Activated CD8-positive, alpha-beta memory T cell treated with anti-CD3 and anti-CD28 coated beads, Interleukin-2, amount 50 U/mL, for 48 hours (primary cell): Measurements from ENCODE around the gene NEAT1.
A peak's percentile ranks its signal among the peaks of the same experiment; 100 is the strongest.
"Not testable (repeated sequence)": the region's sequence is repeated elsewhere in the genome, so short reads cannot be mapped to it uniquely, and the experiment has no call there.

Experiments
- DNase-seq: peaks from one replicate; pipeline ENCODE4 v3.0.0-alpha.2; 2020

Gene NEAT1

DNA sequence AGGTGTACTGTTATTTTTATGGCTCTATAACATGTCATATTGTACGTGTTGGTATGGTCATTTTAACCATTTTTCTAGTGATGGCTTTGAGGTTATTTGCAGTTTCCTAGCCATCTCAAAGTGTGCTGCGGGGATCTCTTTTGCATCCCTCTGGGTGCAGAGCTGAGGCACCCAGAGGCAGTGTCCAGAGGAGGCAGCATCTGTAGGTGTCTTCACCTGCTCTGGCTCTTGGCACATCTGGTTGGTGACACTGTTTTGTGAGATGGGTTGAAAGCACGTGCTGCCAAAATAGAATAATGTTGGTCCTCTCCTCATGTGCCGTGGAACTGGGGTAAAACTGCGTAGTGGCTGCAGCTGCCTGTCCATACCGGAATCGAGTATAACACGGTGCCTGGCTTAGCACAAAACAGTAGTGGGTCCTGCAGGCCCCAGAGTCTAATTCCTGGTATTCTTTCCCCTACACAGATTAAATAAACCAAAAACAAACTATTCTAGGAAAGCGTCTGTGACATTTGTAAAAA is 12.9 kb downstream of the NEAT1 start:
- DNase-seq: peak; percentile 46

DNA sequence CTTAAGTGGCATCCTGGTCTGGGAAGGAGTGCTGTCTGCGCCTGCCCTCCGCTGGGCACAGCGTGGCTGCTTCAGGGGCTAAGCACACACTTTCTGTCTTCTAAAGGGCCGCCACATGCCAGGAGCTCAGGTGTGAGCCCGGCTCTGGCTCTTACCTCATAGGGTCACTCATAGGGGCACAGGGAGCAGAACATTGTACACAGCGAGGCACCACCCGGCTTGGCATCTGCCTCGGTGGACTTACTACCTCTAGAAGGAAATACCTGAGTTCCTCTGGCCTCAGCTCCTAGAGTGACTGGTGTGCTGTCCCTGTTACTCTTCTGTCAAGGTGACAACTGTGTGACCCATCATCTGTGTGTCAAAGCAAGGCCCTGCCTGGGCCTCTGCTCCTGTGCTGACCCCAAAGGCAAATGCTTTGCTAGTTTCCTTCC is 13.4 kb downstream of the NEAT1 start:
- DNase-seq: peak; percentile 51

DNA sequence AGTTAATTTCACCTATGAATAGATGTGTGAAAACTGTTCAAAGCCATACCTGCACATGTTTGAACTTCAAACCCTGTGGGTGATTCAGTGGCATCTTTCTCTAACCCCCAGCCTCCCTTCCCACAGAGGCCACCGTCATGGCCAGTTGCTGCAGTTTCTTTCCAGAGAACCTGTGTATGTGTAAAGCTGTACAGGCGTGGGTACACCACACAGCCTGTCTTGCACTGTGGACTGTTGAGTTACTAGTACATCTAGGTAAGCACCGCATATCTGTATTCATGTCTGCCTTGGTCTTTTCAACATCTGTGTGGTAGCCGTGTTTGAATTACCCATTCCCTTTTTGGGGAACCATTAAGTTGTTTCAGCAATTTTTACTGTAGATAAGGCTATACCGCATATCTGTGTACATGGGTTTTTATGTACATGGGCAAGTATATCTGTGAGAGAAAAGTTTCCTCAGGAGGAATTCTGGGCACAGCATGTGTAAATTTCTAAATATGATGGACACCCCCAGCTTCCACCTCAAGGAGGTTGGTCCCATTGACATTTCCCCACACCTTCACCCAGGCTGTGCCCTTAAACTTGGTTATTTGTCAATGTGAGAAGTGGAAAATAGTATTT is 13.9 kb downstream of the NEAT1 start:
- DNase-seq: peak; percentile 50

DNA sequence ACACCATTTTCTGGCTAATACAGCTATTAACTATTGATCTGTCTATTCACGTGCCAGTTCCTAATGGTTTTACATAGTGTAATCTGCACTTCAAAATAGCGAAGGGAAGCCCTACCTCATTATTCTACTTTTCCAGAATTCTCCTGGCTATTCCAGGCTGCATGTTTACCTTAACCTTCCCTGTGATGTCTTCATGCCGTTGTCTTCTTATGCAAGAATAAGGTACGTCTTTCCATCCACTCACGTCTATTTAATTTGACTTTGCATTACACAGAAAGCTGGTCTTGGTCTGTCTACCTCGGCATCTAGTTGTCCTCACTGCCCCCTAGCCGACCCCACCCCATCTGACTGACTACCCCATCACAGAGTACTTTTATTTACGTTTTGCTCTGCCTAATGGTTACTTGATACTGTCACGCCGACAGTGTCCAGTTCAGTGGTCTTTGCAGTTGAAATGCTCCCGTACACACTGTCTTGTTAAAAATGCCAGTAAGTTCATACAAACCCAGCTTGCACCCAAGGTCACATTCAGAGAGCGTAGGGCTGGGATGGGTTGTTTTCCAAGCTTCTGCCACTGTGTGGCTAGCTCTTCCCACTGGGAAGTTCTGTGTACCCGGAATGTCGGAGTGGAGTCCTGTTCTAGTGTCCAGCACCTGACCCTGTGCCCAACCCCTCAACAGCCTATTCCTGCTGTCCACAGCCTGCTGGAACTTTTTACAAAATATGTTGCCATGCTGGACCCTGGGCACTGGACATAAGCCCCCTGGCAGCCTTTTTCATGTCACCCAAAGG is 15.0 kb downstream of the NEAT1 start:
- DNase-seq: peak; percentile 28

DNA sequence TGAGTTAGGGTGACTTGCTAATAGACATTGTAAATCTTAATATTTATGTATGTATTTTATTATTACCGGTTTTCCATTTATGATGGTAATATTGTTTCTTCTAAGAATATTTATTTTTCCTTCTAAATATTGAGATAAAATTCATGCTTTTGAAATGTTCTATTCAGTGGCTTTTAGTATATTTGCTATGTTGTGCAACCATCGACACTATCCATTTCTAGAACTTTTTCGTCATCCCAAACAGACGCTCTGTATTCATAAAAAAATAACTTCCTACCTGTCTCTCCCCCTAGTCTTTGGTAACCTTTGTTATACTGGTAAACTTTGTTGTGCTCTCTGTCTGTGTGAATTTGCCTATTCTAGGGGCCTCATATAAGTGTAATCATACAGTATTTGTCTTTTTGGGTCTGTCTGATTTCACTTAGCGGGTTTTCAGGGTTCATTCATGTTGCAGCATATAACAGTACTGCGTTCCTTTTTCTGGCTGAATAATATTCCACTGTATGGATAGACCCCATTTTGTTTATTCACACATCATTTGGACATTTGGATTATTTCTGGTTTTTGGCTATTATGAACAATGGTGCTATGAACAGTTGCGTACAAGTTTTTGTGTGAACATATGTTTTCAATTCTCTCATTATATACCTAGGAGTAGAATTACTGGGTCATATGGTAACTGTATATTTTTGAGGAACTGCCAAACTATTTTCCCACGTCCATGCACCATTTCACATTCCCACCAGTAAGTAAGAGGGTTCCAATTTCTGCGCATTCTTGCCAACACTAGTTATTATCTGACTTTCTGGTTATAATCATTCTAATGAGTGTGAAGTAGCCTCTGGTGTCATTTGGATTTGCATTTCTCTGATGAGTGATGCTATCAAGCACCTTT is 15.9 kb downstream of the NEAT1 start:
- no peak for DNase-seq

DNA sequence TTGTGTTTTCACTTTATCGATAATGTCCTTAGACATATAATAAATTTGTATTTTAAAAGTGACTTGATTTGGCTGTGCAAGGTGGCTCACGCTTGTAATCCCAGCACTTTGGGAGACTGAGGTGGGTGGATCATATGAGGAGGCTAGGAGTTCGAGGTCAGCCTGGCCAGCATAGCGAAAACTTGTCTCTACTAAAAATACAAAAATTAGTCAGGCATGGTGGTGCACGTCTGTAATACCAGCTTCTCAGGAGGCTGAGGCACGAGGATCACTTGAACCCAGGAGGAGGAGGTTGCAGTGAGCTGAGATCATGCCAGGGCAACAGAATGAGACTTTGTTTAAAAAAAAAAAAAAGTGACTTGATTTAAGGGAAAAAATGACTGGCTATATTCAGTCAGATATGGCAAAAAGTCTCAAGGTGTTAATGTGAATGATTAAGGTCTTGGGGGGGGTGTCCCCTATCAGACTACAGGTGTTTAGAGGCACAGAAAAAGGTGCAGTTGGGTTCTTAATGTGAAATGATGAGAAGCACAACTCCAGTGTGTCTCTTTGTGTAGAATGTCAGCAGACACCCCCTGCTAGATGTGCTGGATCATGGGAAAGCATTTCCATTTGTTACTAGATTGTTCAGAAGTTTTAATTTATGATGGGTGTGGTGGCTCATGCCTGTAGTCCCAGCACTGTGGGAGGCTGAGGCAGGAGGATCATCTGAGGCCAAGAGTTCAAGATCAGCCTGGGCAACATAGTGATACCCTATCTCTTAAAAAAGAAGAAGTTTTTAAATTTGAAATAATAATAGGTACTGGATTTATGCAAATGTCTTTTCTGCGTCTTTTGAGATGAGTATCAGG is 17.0 kb downstream of the NEAT1 start:
- DNase-seq: peak; percentile 51

DNA sequence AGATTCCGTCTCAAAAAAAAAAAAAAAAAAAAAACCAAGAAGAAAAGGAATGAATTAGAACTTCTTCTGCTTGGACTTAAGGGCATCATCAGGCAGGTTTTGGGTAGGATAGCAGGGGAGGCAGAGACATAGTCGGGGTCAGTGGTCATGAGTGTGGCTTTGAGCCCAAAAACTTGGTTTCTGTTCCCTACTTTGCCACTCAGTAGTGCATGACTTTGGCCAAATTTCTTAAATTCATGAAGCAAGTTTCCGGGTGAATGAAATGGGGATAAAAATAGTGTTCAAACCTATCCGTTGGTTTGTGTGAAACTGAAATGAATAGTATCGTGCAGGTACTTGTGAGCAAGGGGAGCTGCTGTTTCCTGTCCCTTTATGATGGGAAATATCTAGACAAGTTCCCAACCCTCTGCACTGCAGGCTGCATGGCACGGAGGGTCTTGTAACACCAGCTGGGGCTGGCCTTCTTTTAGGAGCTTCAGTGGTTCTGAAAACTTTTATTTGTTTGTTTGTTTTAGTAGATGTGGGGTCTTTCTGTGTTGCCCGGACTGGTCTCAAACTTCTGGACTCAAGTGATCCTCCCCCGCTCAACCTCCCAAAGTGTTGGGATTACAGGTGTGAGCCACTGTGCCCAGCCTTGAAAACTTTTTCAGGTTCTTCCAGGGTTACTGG is 18.4 kb downstream of the NEAT1 start:
- peak; percentile 42 for DNase-seq

DNA sequence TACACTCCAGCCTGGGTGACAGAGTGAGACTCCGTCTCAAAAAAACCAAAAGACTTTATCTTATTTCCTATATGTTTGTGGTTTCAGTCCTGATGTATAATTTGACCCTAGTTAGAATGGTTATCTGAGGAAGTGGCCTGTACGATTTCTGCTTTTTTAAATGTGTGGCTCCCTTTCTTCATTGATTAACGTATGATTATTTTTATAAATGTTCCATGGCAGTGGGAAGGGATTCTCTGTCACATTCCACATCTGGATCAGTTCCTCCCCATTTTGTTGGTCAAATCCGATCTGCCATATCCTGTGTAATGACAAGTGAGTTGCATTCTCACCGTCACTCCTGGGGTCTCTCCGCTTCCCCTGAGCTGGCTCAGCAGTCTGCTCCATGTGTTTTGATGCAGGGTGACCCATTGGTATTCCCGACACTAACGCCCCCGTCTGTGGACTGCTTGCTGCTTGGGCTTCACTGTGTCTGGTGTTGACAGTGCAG is 20.3 kb downstream of the NEAT1 start:
- DNase-seq: peak; percentile 44

DNA sequence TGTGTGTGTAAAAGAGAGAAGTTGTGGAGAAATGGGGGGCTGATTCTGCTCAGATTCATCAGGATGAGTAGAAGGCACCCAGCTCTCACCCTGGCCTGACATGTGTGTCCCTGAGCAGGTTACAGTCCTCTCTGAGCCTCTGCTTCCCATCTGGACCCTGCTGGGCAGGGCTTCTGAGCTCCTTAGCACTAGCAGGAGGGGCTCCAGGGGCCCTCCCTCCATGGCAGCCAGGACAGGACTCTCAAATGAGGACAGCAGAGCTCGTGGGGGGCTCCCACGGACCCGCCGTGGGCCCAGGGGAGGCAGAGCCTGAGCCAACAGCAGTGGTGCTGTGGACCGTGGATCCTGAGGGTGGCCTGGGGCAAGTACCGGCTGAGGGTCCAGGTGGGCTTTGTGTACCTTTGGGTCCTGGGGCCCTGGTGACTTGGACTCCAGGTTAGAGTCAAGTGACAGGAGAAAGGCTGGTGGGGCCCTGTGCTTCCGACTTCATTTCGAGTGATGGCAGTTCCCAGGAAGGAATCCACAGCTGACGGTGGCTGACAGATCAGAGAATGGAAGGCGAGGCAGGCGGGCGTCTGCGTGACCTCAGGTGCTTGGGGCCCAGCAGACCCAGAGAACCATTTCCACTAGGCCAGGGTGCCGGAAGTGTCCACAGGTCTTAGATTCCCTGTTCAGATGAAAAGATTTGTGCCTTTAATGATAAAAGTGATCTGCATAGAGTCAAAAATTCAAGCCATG is 21.9 kb downstream of the NEAT1 start:
- peak; percentile 53 for DNase-seq

DNA sequence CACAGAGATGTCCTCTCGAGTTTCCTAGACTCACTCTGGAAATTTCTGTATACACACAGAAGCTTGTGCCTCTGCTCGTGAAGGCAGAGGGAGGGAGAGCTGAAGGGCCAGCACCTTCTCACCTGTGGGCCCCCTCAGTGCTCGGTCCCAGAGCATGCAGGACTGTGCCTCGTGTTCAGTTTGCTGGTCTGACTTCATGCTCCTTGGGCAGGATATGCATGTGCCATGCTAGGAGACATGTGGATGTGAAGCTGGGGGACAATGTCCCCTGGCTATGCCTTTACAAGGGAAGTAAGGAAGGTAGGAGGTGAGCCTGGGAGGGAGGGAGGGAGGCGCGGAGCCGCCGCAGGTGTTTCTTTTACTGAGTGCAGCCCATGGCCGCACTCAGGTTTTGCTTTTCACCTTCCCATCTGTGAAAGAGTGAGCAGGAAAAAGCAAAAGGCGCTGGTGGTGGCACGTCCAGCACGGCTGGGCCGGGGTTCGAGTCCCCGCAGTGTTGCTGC is 22.6 kb downstream of the NEAT1 start:
- DNase-seq: peak; percentile 52

DNA sequence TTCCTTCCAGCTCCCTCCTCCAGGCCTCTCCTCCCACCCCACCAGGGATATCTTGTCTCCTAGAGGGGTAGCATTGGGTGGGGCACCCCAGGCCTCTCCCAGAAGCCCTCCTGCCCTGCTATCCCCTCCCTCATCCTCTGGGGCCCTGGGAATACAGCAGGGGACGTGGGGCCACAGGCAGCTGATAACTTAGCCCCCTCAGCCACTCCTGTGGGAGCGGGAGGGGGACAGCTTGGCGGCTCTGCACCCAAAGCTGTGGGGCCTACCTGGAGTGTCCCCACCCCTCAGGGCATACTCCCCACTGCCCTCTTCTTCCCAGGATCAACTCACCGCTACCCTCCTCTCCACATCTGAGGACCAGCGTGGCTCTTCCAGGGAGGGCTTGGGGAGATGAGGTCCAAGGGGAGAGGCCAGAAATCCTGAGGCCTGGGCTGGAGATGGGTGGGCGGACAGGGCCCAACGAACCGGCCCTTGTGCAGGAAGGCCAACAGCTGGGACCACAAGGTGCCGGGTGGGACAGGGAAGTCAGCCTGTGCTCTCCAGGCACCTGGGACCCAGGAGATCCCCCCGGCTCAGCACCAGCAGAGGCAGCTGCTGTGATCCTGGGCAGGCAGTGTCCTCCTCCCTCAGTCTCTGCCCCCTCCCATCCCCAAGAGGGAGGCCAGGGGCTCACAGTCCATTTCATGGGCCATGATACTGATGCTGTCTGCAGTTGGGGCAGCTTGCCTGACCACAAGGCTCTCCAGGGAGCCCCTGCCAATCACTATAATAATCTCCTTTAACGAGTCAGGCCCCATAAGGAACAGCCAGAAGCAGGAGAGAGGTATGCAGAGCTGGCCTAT is 23.2 kb downstream of the NEAT1 start:
- DNase-seq: peak; percentile 49

DNA sequence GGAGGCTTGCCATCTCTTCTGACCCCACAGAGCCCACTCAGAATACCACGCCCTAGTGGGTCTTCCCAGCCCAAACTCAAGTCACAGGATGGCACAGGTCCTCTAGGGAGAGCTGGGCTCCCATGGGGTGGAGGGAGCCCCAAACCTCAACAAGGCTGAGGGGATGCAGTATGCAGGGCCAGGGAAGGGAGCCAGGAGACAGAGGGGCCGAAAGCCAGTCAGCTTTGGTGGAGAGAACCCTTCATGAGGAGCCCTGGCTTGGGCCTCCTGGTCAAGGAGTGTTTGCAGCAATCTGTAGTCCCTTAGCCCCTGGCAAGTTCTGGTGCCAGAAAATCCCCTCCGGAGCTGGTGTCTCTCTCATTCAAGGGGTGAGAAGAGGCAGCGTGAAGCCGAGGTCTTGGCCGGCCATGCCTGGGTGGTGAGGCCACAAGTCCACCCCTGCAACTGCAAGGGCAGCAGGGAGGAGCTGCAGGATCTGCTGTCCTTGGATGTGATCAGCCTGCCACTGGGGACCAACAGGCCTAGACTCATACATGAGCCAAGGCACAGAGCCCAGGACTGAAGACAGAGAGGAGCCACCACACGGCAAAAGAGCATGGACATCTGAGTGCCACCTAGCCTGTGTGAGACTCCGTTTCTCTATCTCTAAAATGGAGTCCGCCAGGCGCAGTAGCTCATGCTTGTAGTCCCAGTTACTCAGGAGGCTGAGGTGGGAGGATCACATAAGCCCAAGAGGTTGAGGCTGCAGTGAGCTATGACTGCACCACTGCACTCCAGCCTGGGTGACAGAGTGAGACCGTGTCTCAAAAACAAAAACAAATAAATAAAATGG is 24.1 kb downstream of the NEAT1 start:
- peak; percentile 51 for DNase-seq

DNA sequence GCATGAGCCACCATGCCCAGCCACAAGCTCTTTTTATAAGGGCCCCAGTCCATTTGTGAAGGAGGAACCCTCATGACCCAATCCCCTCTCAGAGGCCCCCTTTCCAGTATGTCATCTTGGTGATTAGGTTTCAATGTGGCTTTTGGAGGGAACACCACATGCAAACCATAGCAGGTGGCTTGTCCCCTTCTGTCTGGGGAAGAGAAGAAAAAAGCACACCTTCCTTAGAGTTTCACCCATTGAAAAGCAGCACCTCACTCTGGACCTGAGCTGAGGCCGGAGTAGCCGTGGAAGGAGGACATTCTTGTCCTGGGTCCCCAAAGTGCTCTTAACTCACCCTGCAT is 25.4 kb downstream of the NEAT1 start:
- DNase-seq: no peak

DNA sequence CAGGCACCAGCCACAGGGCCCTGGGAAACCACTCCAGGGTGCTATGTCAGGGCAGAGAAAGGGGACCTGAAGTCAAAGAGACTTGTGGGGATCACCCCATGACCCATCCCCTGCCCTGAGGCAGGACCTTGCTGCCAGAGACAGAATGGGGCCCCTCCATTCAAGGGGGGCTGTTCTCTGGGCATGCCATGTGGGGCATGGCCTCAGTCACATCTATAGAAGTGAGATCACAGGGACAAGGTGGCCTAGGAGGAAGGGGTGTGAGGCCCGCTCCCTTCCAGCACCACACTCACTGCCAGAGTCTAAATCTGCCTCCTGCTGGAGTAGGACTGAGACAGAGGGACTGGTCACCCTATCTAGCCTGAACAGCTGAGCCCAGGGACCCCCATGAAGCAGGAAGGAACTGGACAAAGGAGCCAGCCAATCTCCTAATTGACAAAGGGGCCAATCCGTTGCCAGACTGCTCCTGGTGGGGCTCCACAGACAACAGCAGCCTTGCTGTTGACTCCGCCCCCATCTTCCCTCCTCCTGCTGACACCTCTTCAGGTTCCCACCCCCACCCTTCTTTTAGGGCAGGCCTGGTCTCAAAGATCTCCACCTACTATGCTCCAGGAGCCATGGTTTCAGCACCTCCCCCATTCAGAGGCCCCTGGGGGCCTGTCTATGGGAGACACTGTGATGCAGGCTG is 26.0 kb downstream of the NEAT1 start:
- DNase-seq: peak; percentile 48

DNA sequence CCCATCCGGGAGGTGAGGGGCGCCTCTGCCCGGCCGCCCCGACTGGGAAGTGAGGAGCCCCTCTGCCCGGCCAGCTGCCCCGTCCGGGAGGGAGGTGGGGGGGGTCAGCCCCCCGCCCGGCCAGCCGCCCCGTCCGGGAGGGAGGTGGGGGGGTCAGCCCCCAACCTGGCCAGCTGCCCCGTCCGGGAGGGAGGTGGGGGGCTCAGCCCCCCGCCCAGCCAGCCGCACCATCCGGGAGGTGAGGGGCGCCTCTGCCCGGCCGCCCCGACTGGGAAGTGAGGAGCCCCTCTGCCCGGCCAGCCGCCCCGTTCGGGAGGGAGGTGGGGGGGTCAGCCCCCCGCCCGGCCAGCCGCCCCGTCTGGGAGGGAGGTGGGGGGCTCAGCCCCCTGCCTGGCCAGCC is 28.7 kb downstream of the NEAT1 start:
- DNase-seq: peak; percentile 15

DNA sequence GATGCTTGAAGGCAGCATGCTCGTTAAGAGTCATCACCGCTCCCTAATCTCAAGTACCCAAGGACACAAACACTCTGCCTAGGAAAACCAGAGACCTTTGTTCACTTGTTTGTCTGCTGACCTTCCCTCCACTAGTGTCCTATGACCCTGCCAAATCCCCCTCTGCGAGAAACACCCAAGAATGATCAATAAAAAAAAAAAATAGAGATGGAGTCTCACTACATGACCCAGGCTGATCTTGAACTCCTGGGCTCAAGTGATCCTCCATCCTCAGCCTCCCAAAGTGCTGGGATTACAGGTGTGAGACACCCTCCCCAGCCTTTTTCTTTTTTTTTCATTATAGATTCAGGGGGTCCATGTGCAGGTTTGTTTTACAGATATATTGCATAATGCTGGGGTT is 29.7 kb downstream of the NEAT1 start:
- DNase-seq: not testable (repeated sequence)

DNA sequence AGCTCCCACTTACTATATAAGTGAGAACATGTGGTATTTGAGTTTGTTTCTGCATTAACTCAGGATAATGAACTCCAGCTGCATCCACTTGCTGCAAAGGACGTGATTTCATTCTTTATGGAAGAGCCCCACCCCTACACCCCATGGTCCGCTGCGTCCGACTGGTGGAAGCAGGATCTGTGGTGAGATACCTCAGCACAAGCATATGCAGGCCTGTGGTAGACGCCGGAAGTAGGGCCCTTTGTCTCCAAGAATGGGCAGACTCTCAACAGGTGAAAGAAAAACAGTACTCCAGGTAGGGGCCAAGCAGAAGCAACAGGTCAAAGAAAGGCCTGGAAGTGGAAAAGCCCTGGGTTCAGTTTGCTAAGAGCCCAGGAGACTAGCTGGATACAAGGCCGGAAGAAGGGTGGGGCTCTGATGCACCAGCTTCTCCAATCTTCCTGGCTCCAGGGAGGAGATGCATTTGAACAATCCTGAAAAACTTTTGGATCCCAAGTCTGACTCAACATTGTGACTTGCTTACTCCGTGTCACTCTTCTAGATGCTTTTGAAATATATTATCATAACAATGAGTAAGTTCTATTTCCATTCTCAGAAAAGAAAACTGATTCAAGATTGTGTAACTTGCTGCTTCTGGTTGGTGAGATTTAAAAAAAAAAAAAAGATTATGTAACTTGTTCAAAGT is 30.4 kb downstream of the NEAT1 start:
- peak; percentile 47 for DNase-seq

DNA sequence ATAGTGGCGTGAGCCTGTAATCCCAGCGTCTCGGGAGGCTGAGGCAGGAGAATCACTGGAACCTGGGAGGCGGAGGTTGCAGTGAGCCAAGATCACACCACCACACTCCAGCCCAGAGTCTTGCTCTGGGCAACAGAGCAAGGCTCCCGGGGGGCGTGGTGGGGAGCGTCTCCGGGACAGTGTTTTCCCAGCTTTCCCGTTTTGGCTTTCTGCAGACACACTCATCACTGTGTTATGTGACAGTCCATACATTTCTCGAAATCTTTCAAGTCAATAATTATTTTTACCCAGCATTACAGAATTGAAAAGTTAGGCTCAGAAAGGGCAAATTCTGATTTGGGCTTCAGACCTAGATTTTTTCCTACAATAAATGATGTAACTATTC is 31.7 kb downstream of the NEAT1 start:
- DNase-seq: no peak
